ENCODE data around the gene ASAP2.

DNA sequence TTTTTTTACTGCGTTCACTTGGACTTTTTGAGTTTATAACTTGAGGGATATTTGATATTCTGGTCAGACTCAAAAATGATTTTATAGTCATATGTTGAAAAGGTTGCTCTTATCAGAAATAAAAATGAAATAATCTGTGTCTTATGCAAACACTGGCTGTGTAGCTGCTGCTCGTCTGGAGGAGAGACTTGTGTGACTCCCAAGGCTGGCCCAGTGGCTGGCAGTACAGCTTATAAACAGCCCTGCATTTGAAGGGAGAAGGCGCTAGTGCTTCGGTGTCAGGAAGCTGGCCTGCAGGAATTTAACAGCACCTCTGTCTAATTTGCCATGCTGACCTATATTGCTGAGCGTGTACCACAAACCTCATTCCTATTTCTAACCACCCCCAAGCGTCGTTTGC is 74.5 kb downstream of the ASAP2 start:
- TF ChIP-seq, protein P1, sequence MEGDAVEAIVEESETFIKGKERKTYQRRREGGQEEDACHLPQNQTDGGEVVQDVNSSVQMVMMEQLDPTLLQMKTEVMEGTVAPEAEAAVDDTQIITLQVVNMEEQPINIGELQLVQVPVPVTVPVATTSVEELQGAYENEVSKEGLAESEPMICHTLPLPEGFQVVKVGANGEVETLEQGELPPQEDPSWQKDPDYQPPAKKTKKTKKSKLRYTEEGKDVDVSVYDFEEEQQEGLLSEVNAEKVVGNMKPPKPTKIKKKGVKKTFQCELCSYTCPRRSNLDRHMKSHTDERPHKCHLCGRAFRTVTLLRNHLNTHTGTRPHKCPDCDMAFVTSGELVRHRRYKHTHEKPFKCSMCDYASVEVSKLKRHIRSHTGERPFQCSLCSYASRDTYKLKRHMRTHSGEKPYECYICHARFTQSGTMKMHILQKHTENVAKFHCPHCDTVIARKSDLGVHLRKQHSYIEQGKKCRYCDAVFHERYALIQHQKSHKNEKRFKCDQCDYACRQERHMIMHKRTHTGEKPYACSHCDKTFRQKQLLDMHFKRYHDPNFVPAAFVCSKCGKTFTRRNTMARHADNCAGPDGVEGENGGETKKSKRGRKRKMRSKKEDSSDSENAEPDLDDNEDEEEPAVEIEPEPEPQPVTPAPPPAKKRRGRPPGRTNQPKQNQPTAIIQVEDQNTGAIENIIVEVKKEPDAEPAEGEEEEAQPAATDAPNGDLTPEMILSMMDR (IDR thresholded peaks at IDR 0.05; ENCODE audit: insufficient read depth, low read length) = no peak
- TF ChIP-seq, protein P2, sequence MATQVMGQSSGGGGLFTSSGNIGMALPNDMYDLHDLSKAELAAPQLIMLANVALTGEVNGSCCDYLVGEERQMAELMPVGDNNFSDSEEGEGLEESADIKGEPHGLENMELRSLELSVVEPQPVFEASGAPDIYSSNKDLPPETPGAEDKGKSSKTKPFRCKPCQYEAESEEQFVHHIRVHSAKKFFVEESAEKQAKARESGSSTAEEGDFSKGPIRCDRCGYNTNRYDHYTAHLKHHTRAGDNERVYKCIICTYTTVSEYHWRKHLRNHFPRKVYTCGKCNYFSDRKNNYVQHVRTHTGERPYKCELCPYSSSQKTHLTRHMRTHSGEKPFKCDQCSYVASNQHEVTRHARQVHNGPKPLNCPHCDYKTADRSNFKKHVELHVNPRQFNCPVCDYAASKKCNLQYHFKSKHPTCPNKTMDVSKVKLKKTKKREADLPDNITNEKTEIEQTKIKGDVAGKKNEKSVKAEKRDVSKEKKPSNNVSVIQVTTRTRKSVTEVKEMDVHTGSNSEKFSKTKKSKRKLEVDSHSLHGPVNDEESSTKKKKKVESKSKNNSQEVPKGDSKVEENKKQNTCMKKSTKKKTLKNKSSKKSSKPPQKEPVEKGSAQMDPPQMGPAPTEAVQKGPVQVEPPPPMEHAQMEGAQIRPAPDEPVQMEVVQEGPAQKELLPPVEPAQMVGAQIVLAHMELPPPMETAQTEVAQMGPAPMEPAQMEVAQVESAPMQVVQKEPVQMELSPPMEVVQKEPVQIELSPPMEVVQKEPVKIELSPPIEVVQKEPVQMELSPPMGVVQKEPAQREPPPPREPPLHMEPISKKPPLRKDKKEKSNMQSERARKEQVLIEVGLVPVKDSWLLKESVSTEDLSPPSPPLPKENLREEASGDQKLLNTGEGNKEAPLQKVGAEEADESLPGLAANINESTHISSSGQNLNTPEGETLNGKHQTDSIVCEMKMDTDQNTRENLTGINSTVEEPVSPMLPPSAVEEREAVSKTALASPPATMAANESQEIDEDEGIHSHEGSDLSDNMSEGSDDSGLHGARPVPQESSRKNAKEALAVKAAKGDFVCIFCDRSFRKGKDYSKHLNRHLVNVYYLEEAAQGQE (IDR thresholded peaks at IDR 0.05; ENCODE audit: insufficient replicate concordance, low read depth) = no peak
- no peak for TF ChIP-seq POLR2AphosphoS5 (IDR thresholded peaks at IDR 0.05; ENCODE audit: low read depth)
